ENCODE data around the gene PES1.

- no peak for TF ChIP-seq CTCF (IDR thresholded peaks at IDR 0.05)
- TF ChIP-seq POLR2AphosphoS5 (IDR thresholded peaks at IDR 0.05; ENCODE audit: low read depth, low read length): peak; percentile 57; the same call in 1 of the 2 replicates
- TF ChIP-seq TCF7L2 (IDR thresholded peaks at IDR 0.05; ENCODE audit: low read depth, low read length): no peak
- no peak for TF ChIP-seq SIN3A (IDR thresholded peaks at IDR 0.05; ENCODE audit: borderline replicate concordance, insufficient read depth, low read depth, low read length)
- no peak for TF ChIP-seq REST (IDR thresholded peaks at IDR 0.05; ENCODE audit: insufficient read depth in 1 of 2, low read depth in 2 of 2, low read length in 1 of 2)
Observed at GRCh38 chr22:30591588-30592359, at the start of gene PES1.
